Upper lobe of right lung (tissue), 1 donor: ENCODE measurements around the gene DSC3. TPM values are rescaled to one million over a fixed set of nuclear protein-coding genes. Genes with fewer than 3 reads are reported as not detected.

Experiments used
- ATAC-seq: fragments of 200-7000 bp; cut with Tn5 transposase; one replicate; pipeline ENCODE4 v1.9.1; 2020; ENCODE audit warnings: mild to moderate bottlenecking, moderate library complexity
- DNase-seq: peaks from one replicate; pipeline ENCODE4 v3.0.0-alpha.2; 2020
- H3K27ac ChIP-seq: fragments of 200-600 bp; one replicate; pipeline ENCODE4 v1.8.0; 2022
- H3K27me3 ChIP-seq: fragments of 200-600 bp; one replicate; pipeline ENCODE4 v1.8.0; 2022; ENCODE audit warnings: mild to moderate bottlenecking
- H3K36me3 ChIP-seq: fragments of 200-600 bp; one replicate; pipeline ENCODE4 v1.8.0; 2022
- H3K4me1 ChIP-seq: fragments of 200-600 bp; one replicate; pipeline ENCODE4 v1.8.0; 2022
- H3K4me3 ChIP-seq: fragments of 200-600 bp; one replicate; pipeline ENCODE4 v1.8.0; 2022; ENCODE audit warnings: mild to moderate bottlenecking
- H3K9me3 ChIP-seq: fragments of 200-600 bp; one replicate; pipeline ENCODE4 v1.8.0; 2022
- intact Hi-C: fragments of 100-400 bp; cut with DNase I; formaldehyde crosslinking; loops from one replicate; pipeline ENCODE4 v1.11.0; 2022
- total RNA-seq: library from RNA; stranded (reverse); fragmentation: NEBNext Ultra II Directional; extraction: Animal tissue kit (Norgen Biotek cat#: 25700); gene quantifications from one replicate; pipeline ENCODE4 v1.2.1, GENCODE V29; 2021
- TF ChIP-seq, protein P1 (sequence below): fragments of 200-600 bp; IDR thresholded peaks from one replicate; pipeline ENCODE4 v1.8.0; 2022; ENCODE audit warnings: antibody characterized with exemption
- donor health status: DM: no; HTN: yes; CAD: no; lungs with severe emphysema.

DSC3 gene
- total RNA-seq, 1 donor from 2014 or later, result 1.6 TPM

DNA sequence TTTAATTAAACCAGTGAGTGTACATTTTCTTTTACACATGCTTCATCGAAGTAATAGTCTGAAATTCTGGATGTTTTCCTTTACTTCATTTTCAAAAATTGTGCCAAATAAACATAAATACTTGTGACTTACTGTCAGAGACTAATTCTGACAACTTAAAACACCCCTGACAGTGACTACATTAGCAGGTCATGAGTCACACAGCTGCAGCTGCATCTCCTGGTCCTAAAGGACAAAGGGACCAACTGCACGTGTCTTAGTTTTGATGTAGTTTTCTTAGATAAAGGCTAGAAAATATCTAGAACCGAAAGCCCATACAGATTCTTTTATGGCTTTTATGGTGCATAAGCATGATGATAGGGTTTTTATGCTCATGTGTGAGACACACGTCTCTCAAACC is 29.6 kb upstream of the DSC3 start:
- intact Hi-C loops, result no loop called here
- TF ChIP-seq, protein P1, sequence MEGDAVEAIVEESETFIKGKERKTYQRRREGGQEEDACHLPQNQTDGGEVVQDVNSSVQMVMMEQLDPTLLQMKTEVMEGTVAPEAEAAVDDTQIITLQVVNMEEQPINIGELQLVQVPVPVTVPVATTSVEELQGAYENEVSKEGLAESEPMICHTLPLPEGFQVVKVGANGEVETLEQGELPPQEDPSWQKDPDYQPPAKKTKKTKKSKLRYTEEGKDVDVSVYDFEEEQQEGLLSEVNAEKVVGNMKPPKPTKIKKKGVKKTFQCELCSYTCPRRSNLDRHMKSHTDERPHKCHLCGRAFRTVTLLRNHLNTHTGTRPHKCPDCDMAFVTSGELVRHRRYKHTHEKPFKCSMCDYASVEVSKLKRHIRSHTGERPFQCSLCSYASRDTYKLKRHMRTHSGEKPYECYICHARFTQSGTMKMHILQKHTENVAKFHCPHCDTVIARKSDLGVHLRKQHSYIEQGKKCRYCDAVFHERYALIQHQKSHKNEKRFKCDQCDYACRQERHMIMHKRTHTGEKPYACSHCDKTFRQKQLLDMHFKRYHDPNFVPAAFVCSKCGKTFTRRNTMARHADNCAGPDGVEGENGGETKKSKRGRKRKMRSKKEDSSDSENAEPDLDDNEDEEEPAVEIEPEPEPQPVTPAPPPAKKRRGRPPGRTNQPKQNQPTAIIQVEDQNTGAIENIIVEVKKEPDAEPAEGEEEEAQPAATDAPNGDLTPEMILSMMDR, result no peak
- H3K9me3 ChIP-seq, result no peaks in the 10 kb centered on the region
- no peaks in the 10 kb centered on the region for H3K36me3 ChIP-seq
- no peaks in the 10 kb centered on the region for H3K4me1 ChIP-seq
- ATAC-seq (no peak), DNase-seq (no peak)
- H3K4me3 ChIP-seq, result no peak overlapping the region
- H3K27ac ChIP-seq, result no peak overlapping the region
- H3K27me3 ChIP-seq, result no peaks in the 10 kb centered on the region

DNA sequence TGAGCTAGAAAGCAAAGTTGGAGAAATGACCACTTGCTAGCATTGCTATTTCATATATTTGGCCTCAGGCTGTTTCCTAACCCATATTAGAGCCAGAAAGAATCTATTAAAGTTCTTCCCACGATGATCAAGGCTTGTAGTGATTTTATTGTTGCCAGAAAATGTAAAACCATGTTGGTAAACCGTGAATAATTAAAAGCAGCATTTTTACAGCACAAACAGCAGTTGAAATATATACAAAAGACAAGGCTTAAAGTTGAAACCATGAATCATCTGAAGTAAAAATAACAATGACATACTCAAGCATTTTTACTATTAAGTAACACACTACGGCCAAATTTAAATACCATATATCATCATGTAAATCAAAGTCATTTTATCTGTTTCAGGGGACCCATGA is 27.7 kb upstream of the DSC3 start:
- Histone ChIP-seq H3K4me1 (no peaks in the 10 kb centered on the region), H3K36me3 (no peaks in the 10 kb centered on the region), H3K9me3 (no peaks in the 10 kb centered on the region), H3K4me3 (no peak overlapping the region), H3K27ac (no peak overlapping the region), H3K27me3 (no peaks in the 10 kb centered on the region)
- intact Hi-C loops, result no loop called here
- no peak for DNase-seq
- no peak for ATAC-seq
- TF ChIP-seq, protein P1, result no peak

DNA sequence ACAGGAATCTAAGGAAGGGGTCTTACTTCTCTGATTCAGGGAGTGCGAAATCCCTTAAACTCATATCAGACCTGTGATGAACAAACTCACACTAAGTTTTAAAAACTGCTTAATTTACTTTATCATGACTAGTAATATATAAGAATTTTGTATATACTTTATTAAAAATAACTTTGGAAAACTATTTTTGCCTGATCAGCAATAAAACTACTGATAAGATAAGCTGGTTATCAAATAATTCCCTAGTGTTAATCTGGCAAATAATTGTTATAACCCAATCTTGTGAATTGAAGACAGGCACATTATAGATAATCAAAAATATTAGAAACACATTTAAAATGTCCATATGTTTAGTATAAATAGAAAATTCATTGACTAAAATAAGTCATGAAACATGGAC is 23.7 kb upstream of the DSC3 start:
- intact Hi-C loops, result no loop called here
- no peaks in the 10 kb centered on the region for H3K27me3 ChIP-seq
- DNase-seq, result no peak
- ATAC-seq, result no peak
- H3K27ac ChIP-seq, result no peak overlapping the region
- no peaks in the 10 kb centered on the region for H3K36me3 ChIP-seq
- TF ChIP-seq, protein P1, result no peak
- H3K9me3 ChIP-seq, result no peaks in the 10 kb centered on the region
- H3K4me1 ChIP-seq, result no peaks in the 10 kb centered on the region
- no peak overlapping the region for H3K4me3 ChIP-seq

DNA sequence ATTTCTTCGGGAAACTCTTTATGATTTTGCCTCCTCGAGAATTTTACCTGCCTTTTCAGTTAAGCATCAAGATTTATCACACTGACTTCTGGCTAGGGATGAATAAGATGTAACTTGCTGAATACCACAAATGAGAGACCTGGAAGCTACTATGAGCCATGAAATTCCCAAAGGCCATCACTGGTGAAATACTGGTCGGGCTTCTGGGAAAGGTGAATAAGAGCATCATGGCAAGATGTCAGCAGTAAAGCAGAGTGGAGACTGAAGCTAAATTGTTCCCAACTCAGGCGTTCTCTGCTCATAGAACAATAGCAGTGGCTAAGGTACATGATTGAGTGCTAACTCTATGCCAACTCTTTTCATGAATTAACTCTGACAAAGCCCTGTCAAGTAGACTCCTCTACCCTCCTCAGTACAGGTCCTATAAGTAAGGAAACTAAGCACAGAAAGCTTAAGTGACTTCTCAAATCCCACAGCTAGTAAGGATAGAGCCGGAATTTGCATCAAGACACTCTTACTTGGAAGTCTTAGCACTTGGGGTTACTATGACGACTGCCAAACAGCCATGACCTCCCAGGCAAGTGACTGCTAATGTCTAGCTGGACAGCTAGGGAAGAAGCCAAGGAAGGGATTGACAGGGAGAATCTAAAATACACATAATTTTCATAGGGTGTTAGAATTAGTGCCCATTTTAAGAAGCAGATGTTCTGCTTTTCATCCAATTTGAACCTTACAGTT is 22.7 kb upstream of the DSC3 start:
- TF ChIP-seq, protein P1, result no peak
- ATAC-seq, result no peak
- no peak overlapping the region for H3K27ac ChIP-seq
- H3K9me3 ChIP-seq, result no peaks in the 10 kb centered on the region
- H3K36me3 ChIP-seq, result no peaks in the 10 kb centered on the region
- H3K4me1 ChIP-seq, result no peaks in the 10 kb centered on the region
- no peaks in the 10 kb centered on the region for H3K27me3 ChIP-seq
- intact Hi-C loops, result no loop called here
- H3K4me3 ChIP-seq, result no peak overlapping the region
- no peak for DNase-seq

DNA sequence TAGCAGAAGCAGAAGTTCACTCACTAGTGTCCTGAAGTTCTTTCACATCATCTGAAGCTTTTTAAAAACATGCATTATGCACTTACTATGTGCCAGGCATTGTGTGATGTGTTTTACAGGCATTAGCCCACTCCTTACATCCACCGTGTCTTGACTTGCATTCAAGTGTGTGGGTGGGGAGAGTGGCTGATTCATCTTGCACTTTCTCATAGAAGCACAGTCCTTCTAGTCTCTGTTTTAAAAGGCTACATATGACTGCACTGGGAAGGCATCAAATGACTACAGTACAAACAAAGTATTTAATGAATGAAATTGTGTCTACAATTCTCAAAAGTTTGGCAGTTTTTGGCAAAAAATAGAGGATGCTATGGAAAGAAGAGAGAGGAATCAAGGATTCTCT is 21.6 kb upstream of the DSC3 start:
- H3K4me1 ChIP-seq, result no peaks in the 10 kb centered on the region
- no peak for DNase-seq
- intact Hi-C loops, result no loop called here
- no peak overlapping the region for H3K4me3 ChIP-seq
- H3K36me3 ChIP-seq, result no peaks in the 10 kb centered on the region
- H3K27ac ChIP-seq, result no peak overlapping the region
- H3K9me3 ChIP-seq, result no peaks in the 10 kb centered on the region
- H3K27me3 ChIP-seq, result no peaks in the 10 kb centered on the region
- TF ChIP-seq, protein P1, result no peak
- ATAC-seq, result no peak

DNA sequence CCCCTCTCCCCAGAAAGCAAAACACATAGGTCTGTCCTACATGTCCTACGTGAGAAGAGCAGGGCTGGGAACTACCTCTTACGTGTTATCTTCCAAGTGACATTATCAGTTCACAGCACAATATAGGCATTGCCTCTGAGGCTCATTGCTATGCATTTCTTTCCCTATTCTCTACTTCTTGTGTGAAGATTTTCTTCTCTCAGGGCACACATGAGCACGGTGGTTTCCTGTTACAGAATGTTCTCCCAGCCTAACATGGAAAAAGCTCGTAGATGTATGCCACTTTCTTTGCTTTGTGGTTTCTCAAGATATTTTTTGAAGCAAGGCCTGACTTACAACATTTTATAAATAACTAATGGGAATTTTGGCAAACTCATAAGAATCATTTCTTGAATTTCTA is 19.4 kb upstream of the DSC3 start:
- ATAC-seq (peak; percentile 43), DNase-seq (no peak)
- intact Hi-C loops, result no loop called here
- no peaks in the 10 kb centered on the region for H3K36me3 ChIP-seq
- H3K9me3 ChIP-seq, result no peaks in the 10 kb centered on the region
- no peak overlapping the region for H3K27ac ChIP-seq
- no peak overlapping the region for H3K4me3 ChIP-seq
- H3K27me3 ChIP-seq, result no peaks in the 10 kb centered on the region
- H3K4me1 ChIP-seq, result no peaks in the 10 kb centered on the region
- TF ChIP-seq, protein P1, result no peak
